ENCODE data around the gene CD53.

CD53 gene

GRCh38 chr1:110874324-110875215, 1.6 kb downstream of the CD53 start:
- Histone ChIP-seq H3K9me3 (ENCODE audit: control insufficient read depth, low read length) (no peaks in the 10 kb centered on the region), H3K36me3 (ENCODE audit: control insufficient read depth, insufficient read depth, low read length) (peaks cover 15% of the 10 kb centered on the region), H3K27me3 (replicated peaks; ENCODE audit: control insufficient read depth, insufficient read depth, low read length, poor library complexity, severe bottlenecking) (no peaks in the 10 kb centered on the region), H3K27ac (ENCODE audit: insufficient read depth, low read length, poor library complexity, severe bottlenecking) (peak overlapping the region; percentile 94), H3K4me1 (ENCODE audit: control insufficient read depth, insufficient read depth, low read length, poor library complexity, severe bottlenecking) (peaks cover 20% of the 10 kb centered on the region), H3K4me3 (ENCODE audit: insufficient read depth, low read depth, low read length, poor library complexity, severe bottlenecking) (peak overlapping the region; percentile 81)
- no peak for DNase-seq

GRCh38 chr1:110875216-110875731, 2.3 kb downstream of the CD53 start:
- H3K4me1 ChIP-seq (ENCODE audit: control insufficient read depth, insufficient read depth, low read length, poor library complexity, severe bottlenecking) = peaks cover 27% of the 10 kb centered on the region
- no peaks in the 10 kb centered on the region for H3K9me3 ChIP-seq (ENCODE audit: control insufficient read depth, low read length)
- peaks cover 15% of the 10 kb centered on the region for H3K36me3 ChIP-seq (ENCODE audit: control insufficient read depth, insufficient read depth, low read length)
- no peaks in the 10 kb centered on the region for H3K27me3 ChIP-seq (replicated peaks; ENCODE audit: control insufficient read depth, insufficient read depth, low read length, poor library complexity, severe bottlenecking)
- peak overlapping the region; percentile 94 for H3K27ac ChIP-seq (ENCODE audit: insufficient read depth, low read length, poor library complexity, severe bottlenecking)
- DNase-seq = peak in 2 of 3 donors; percentile 12 to 13
- H3K4me3 ChIP-seq (ENCODE audit: insufficient read depth, low read depth, low read length, poor library complexity, severe bottlenecking) = peak overlapping the region; percentile 81

DNA sequence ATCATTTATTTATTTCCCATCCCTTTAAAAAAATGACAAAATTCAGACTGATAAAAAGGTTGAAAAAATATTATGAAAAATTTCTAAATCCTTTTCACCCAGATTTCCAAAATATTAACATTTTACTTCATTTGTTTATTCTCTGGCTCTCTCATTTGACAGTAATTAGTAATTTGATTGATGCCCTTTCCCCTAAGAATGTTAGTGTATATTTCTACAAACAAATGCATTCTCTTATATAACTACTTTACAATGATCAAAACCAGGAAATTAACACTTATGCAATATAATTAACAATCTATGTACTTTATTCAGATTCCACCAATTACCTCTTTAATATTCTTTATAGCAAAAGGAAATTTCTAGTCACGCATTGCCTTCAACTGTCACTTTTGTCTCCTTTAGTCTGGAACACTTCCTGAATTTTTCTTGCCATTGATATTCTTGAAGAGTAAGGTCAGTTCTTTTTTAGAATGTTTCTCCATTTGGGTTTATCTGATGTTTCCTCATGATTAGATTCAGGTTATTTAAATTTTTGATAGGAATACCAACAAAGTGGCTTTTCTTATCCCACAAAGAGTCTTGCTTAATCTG, 3.9 kb downstream of the CD53 start:
- no peaks in the 10 kb centered on the region for H3K9me3 ChIP-seq (ENCODE audit: control insufficient read depth, low read length)
- H3K36me3 ChIP-seq (ENCODE audit: control insufficient read depth, insufficient read depth, low read length) = peaks cover 15% of the 10 kb centered on the region
- no peak for DNase-seq
- H3K27ac ChIP-seq (ENCODE audit: insufficient read depth, low read length, poor library complexity, severe bottlenecking) = peak overlapping the region; percentile 94
- no peaks in the 10 kb centered on the region for H3K27me3 ChIP-seq (replicated peaks; ENCODE audit: control insufficient read depth, insufficient read depth, low read length, poor library complexity, severe bottlenecking)
- H3K4me1 ChIP-seq (ENCODE audit: control insufficient read depth, insufficient read depth, low read length, poor library complexity, severe bottlenecking) = peaks cover 34% of the 10 kb centered on the region
- peak overlapping the region; percentile 81 for H3K4me3 ChIP-seq (ENCODE audit: insufficient read depth, low read depth, low read length, poor library complexity, severe bottlenecking)

GRCh38 chr1:110877364-110877763, 4.4 kb downstream of the CD53 start:
- H3K4me3 ChIP-seq (ENCODE audit: insufficient read depth, low read depth, low read length, poor library complexity, severe bottlenecking) = peak overlapping the region; percentile 81
- DNase-seq = no peak
- H3K4me1 ChIP-seq (ENCODE audit: control insufficient read depth, insufficient read depth, low read length, poor library complexity, severe bottlenecking) = peaks cover 32% of the 10 kb centered on the region
- peaks cover 15% of the 10 kb centered on the region for H3K36me3 ChIP-seq (ENCODE audit: control insufficient read depth, insufficient read depth, low read length)
- peak overlapping the region; percentile 94 for H3K27ac ChIP-seq (ENCODE audit: insufficient read depth, low read length, poor library complexity, severe bottlenecking)
- H3K27me3 ChIP-seq (replicated peaks; ENCODE audit: control insufficient read depth, insufficient read depth, low read length, poor library complexity, severe bottlenecking) = no peaks in the 10 kb centered on the region
- H3K9me3 ChIP-seq (ENCODE audit: control insufficient read depth, low read length) = no peaks in the 10 kb centered on the region

GRCh38 chr1:110877776-110878175, 4.8 kb downstream of the CD53 start:
- Histone ChIP-seq H3K27ac (ENCODE audit: insufficient read depth, low read length, poor library complexity, severe bottlenecking) (peak overlapping the region; percentile 94), H3K4me1 (ENCODE audit: control insufficient read depth, insufficient read depth, low read length, poor library complexity, severe bottlenecking) (peaks cover 32% of the 10 kb centered on the region), H3K9me3 (ENCODE audit: control insufficient read depth, low read length) (no peaks in the 10 kb centered on the region), H3K4me3 (ENCODE audit: insufficient read depth, low read depth, low read length, poor library complexity, severe bottlenecking) (peak overlapping the region; percentile 81), H3K36me3 (ENCODE audit: control insufficient read depth, insufficient read depth, low read length) (peaks cover 15% of the 10 kb centered on the region), H3K27me3 (replicated peaks; ENCODE audit: control insufficient read depth, insufficient read depth, low read length, poor library complexity, severe bottlenecking) (no peaks in the 10 kb centered on the region)
- DNase-seq = no peak

- H3K9me3 ChIP-seq (ENCODE audit: control insufficient read depth, low read length) = no peaks in the 10 kb centered on the region
- H3K4me1 ChIP-seq (ENCODE audit: control insufficient read depth, insufficient read depth, low read length, poor library complexity, severe bottlenecking) = peaks cover 37% of the 10 kb centered on the region
- H3K4me3 ChIP-seq (ENCODE audit: insufficient read depth, low read depth, low read length, poor library complexity, severe bottlenecking) = peak overlapping the region; percentile 81
- peaks cover 15% of the 10 kb centered on the region for H3K36me3 ChIP-seq (ENCODE audit: control insufficient read depth, insufficient read depth, low read length)
- no peak for DNase-seq
- no peaks in the 10 kb centered on the region for H3K27me3 ChIP-seq (replicated peaks; ENCODE audit: control insufficient read depth, insufficient read depth, low read length, poor library complexity, severe bottlenecking)
- H3K27ac ChIP-seq (ENCODE audit: insufficient read depth, low read length, poor library complexity, severe bottlenecking) = peak overlapping the region; percentile 94
These were observed 5.6 kb downstream of the CD53 start for GRCh38 chr1:110878591-110878990.

GRCh38 chr1:110878993-110879392, 6.0 kb downstream of the CD53 start:
- Histone ChIP-seq H3K9me3 (ENCODE audit: control insufficient read depth, low read length) (no peaks in the 10 kb centered on the region), H3K27me3 (replicated peaks; ENCODE audit: control insufficient read depth, insufficient read depth, low read length, poor library complexity, severe bottlenecking) (no peaks in the 10 kb centered on the region), H3K27ac (ENCODE audit: insufficient read depth, low read length, poor library complexity, severe bottlenecking) (peak overlapping the region; percentile 94), H3K4me1 (ENCODE audit: control insufficient read depth, insufficient read depth, low read length, poor library complexity, severe bottlenecking) (peaks cover 40% of the 10 kb centered on the region), H3K4me3 (ENCODE audit: insufficient read depth, low read depth, low read length, poor library complexity, severe bottlenecking) (peak overlapping the region; percentile 81), H3K36me3 (ENCODE audit: control insufficient read depth, insufficient read depth, low read length) (peaks cover 15% of the 10 kb centered on the region)
- DNase-seq = no peak

GRCh38 chr1:110879758-110880606, 7.0 kb downstream of the CD53 start:
- Histone ChIP-seq H3K4me1 (ENCODE audit: control insufficient read depth, insufficient read depth, low read length, poor library complexity, severe bottlenecking) (peaks cover 40% of the 10 kb centered on the region), H3K4me3 (ENCODE audit: insufficient read depth, low read depth, low read length, poor library complexity, severe bottlenecking) (peak overlapping the region; percentile 20), H3K27me3 (replicated peaks; ENCODE audit: control insufficient read depth, insufficient read depth, low read length, poor library complexity, severe bottlenecking) (no peaks in the 10 kb centered on the region), H3K9me3 (ENCODE audit: control insufficient read depth, low read length) (no peaks in the 10 kb centered on the region), H3K27ac (ENCODE audit: insufficient read depth, low read length, poor library complexity, severe bottlenecking) (peak overlapping the region; percentile 94), H3K36me3 (ENCODE audit: control insufficient read depth, insufficient read depth, low read length) (peaks cover 15% of the 10 kb centered on the region)
- DNase-seq = peak; percentile 41 to 50 (median 48)

DNA sequence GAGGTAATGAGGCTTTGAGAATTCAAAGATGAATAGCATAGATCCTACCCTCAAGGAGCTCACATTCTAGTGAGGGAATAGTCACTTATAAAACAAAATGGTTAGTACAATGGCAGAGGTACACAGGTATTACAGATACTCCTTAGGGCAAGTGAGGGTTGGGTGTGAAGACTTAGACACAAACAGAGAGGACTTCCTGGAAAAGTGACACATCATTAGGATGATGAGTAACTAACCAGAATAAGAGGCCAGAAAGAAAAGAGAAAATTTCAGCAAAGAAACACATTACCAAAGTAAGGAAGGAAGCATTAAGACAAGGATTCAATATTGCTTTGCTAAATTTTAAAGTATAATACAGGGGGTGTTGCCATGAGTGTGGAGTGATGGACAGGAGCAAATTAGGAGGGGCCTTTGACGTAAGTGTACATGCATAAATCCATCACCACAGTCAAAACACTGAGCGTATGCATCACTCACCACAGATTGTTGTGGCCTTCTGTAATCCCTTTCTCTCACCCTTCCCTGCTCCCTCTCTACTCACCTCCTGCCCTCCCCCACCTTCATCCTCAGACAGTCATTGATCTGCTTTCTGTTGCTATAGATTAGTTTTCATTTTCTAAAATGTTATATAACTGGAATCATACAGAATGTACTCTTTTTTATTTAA, 7.9 kb downstream of the CD53 start:
- Histone ChIP-seq H3K4me1 (ENCODE audit: control insufficient read depth, insufficient read depth, low read length, poor library complexity, severe bottlenecking) (peaks cover 40% of the 10 kb centered on the region), H3K27me3 (replicated peaks; ENCODE audit: control insufficient read depth, insufficient read depth, low read length, poor library complexity, severe bottlenecking) (no peaks in the 10 kb centered on the region), H3K36me3 (ENCODE audit: control insufficient read depth, insufficient read depth, low read length) (peaks cover 15% of the 10 kb centered on the region), H3K27ac (ENCODE audit: insufficient read depth, low read length, poor library complexity, severe bottlenecking) (peak overlapping the region; percentile 94), H3K9me3 (ENCODE audit: control insufficient read depth, low read length) (no peaks in the 10 kb centered on the region), H3K4me3 (ENCODE audit: insufficient read depth, low read depth, low read length, poor library complexity, severe bottlenecking) (no peak overlapping the region)
- peak; percentile 41 to 58 (median 47) for DNase-seq
